Umbilical cord (tissue), 2 donors: ENCODE data around the gene HM13. TPM values are rescaled to one million over a fixed set of nuclear protein-coding genes. Genes with fewer than 3 reads are reported as not detected.
A peak's percentile ranks its signal among the peaks of the same experiment; 100 is the strongest.
"Not testable (repeated sequence)": the region's sequence is repeated elsewhere in the genome, so short reads cannot be mapped to it uniquely, and the experiment has no call there.

Experiments
- DNase-seq: peaks from one replicate; pipeline ENCODE4 v3.0.0-alpha.2; 2015; ENCODE audit warnings: low spot score
- total RNA-seq: library from RNA; depleted of rRNA; stranded (reverse); fragments of >200 nt; gene quantifications from one replicate; pipeline ENCODE4 v1.2.3, GENCODE V29; 2014; ENCODE audit warnings: low replicate concordance; ENCODE audit not compliant: insufficient read depth

Gene HM13
- total RNA-seq, 1 donor from 2014 or later: 42.1 TPM

DNA sequence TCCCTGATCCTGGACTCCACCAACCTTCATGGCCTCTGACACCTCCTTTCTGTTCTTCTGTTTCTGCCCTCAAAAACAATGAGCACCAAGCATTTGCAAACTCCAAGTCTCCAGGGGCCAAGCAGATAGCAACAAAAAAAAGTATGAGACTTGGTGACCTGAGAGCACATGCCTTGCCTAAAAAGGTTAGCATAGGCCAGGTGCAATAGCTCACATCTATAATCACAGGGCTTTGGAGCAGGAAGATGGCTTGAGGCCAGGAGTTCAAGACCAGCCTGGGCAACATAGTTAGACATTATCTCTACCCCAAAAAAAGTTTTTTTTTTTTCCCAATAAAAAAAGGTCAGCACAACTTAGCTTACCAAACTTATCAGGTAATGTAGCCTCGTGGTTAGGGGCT is 13.7 kb upstream of the HM13 start:
- no peak for DNase-seq

DNA sequence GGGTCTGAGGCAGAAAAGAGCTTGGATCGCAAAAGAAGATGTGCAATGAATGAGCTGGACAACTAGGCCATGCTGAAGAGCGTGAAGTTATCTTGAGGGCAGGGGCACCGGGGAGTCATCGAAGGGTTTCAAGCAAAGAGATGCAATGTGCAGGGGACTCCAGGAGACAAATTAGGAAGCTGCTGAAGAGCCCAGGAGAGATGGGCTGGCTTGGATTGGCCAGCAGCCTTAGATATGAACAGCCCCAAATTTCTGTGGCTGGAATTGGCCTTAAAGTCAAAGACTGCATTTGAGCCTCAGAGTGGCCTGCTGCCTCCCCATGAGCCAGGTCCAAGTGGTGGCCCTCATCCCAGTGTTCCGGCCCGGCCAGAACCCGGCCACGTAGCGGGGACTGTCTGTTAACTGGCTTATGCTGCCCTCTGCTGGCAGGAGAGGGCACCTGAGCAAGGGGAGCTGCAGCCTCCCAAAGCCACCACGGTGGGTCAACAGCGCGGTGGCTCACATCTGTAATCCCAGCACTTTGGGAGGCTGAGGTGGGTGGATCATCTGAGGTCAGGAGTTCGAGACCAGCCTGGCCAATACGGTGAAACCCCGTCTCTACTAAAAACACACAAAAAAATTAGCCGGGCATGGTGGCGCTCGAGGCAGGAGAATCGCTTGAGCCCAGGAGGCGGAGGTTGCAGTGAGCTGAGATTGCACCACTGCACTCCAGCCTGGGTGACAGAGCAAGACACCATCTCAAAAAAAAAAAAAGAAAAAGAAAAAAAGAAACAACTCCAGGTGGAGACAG is 11.2 kb upstream of the HM13 start:
- peak; percentile 81 for DNase-seq

DNA sequence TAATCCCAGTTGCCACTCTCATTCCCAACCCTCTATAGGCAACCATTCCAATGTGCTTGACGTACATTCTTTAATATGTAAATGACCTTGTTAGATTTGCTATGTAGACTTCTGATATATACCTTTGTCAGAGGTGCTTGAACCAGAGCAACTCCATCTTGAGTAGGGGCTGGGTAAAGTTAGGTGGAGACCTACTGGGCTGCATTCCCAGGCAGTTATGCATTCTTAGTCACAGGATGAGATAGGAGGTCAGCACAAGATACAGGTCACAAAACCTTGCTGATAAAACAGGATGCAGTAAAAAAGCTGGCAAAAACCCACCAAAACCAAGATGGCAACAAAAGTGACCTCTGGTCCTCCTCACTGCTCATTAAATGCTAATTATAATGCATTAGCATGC is 8.3 kb upstream of the HM13 start:
- DNase-seq: no peak

DNA sequence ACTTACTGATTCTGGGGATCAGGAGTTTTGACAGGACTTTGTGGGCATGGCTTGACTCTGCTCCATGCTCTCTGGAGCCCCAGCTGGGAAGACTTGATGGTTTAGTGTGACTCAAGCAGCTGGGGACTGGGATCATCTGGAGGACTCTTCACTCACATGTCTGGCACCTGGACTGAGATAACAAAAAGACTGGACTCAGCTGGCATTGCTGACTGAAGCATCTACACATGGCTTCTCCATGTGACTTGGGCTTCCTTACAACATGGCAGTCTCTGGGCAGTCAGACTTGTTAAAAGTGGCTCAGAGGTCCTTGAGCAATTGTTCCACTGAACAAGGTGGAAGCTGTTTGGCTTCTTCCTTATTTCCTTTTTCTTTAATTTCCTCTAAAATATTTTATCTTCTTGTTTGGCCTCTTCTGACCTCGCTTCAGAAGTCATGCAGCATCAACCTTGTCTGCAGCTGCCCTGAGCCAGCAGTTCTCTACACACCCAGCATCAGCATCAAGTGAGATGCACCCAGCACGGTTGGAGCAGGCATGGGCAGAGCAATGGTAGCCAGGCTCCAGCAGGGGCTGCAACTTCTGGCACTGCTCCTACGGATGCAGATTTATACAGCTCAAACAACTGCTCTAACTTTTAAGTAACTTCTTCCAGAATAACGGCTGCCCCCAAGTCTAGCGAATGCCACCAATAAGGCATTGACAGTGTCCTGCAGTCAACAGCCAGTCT is 5.6 kb upstream of the HM13 start:
- no peak for DNase-seq

DNA sequence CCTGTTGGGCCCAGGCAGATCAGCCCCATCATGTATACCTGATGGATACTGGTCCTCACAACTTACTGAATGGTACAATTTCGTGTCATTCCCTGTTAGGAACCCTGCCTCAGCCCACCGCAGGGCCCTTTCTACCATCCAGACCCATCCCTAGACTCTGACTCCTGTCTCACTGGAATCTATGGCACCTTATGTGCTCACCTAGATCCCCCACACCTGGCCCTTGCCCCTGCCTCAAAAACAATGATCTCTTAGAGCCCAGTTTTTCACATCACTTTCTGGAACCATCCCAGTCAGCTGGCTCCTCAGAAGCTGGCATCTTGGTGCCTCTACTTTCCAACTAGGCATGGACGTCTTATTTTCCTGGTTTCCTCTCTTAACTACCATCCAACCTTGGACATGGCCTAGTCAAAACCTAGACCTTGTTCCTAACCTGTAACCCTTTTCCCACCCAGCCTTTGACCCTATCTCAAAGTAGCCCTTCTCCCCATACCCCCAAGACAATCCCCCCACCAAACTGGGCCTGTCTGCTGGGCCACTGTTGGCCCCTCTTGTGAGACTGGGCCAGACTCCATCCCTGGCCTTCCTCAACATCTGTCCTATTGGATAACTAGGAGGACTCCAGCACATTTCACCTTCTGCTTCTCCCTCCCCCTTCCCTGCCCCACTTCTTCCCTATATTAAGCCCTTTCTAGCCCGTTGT is 981 bp downstream of the HM13 start:
- no peak for DNase-seq

DNA sequence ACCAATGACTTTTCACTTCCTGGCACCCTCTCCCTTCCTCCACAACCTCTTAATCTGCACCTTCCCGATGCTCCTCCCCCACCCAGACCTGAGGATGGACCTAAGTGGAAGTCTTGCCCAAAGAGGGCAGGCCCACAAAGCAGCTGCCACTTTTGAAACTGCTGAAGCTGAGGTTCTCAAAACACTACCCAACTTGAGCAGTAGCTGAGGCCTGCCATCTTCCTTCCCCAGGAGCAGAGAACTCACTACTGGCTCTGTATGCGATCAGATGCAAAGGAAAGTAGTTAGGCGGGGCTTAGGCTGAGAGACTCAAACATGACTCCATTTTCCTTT is 1.5 kb downstream of the HM13 start:
- no peak for DNase-seq

DNA sequence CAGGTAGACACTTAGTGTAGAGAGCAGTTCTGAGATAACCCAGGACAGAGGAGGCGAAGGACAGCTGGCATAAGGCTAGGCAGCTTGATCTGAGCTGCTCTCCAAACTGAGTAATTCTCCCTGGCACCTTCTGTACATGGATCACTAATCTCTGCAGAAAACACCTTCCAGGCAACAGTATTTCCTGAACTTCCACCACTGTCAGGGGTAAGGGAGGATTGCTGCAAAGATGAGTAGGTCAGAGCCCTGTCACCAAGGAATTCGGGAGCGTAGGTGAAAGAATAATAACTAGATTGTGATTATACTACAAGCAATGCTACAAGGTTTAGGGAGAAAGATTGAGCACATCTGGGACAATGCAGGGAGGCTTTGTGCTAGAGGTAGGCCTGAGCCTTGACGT is 1.9 kb downstream of the HM13 start:
- no peak for DNase-seq

DNA sequence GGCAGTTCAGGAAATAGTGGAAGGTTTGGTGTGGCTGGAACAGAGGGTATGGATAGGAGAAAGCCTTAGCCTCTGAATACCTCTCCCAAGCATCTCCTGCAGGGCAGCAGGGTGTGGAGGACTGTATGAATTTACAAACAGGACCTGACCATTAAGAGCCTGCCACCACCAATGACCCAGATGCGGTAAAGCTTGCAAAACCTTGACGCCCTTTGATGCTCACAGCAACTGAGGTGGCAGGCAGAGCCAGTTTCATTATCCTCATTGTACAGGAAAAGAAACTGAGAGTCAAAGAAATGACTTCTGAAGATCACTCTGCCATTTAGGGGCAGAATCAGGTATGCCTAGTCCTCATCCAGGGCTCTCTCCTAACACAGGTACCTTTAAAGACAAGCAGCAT is 2.4 kb downstream of the HM13 start:
- DNase-seq: no peak

DNA sequence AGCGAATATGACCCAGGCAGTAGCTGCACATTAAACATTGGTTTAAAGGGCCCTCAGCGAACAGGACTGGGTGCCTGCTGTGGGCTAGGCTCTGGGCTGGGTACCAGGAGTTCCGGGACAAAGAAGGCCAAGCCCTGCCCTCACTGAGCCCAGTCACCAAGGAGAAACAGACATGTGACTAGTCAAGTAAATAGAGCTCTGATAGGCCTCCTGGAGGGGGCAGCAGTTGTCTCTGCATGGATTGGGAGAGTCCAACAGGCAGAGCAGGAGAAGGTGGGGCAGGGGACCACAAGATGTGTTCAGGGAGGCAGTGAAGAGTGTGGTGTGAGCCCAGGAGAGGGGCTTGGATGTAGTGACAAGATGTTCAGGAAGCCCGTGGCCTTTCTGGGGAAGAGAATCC is 3.1 kb downstream of the HM13 start:
- DNase-seq: no peak

DNA sequence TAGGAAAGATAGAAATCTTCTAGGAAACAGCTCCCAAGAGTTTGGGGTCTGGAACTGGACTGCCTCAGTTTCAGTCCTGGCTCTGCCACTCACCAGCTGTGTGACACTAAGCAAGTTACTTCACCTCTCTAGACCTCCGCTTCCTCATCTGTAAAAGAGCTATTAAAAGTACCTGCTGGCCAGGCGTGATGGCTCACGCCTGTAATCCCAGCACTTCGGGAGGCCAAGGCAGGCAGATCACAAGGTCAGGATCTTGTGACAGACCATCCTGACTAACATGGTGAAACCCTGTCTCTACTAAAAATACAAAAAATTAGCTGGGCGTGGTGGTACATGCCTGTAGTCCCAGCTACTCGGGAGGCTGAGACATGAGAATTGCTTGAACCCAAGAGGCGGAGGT is 7.0 kb downstream of the HM13 start:
- not testable (repeated sequence) for DNase-seq

DNA sequence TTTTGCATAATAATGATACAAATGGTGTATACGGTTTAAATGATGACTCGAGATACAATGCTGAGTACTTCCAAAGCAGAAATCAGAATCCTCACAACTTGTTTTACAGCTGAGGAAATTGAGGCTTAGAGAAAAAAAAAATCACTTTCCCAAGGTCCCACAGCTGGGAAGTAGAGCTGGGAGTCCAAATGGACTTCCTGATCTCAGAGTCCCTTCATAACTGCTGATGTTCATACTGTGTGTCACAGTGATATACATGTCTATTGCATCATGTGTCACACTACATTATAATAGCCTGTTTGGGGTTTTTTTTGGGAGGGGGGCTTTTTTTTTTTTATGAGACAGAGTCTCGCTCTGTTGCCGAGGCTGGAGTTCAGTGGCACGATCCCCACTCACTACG is 8.5 kb downstream of the HM13 start:
- DNase-seq: no peak

DNA sequence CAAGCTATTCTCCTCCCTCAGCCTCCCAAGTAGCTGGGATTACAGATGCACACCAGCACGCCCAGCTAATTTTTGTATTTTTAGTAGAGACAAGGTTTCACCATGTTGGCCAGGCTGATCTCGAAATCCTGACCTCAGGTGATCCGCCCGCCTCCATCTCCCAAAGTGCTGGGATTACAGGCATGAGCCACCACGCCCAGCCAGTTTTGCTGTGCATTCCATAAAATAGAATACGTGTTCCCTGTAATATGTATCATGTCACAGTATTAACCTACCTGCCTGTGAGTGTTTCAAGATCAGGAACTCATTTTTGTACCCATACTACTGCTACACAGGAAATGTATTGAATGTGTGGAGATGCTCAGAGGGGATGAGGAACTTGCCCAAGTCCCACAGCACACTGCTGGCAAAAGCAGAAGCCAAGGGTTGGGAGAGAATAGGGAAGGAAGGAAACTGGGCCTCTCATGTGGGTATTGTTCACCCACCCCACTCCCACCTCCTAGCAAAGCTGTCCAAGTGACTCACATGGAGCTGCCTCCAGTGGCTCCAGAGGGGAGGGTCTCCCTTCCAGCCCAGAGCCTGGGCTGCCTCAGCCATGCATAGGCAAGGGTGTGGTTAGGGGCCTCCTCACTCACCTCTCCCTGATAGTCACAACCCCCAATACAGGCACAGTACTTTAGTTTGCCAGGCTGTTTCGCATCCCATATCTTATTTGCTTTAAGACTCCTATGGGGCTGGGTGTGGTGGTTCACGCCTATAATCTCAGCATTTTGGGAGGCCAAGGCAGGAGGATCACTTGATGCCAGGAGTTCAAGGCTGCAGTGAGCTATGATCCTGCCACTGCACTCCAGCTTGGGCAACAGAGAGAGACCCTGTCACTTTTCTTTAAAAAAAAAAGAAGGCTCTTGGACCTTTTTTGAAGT is 9.4 kb downstream of the HM13 start:
- peak; percentile 48 for DNase-seq

DNA sequence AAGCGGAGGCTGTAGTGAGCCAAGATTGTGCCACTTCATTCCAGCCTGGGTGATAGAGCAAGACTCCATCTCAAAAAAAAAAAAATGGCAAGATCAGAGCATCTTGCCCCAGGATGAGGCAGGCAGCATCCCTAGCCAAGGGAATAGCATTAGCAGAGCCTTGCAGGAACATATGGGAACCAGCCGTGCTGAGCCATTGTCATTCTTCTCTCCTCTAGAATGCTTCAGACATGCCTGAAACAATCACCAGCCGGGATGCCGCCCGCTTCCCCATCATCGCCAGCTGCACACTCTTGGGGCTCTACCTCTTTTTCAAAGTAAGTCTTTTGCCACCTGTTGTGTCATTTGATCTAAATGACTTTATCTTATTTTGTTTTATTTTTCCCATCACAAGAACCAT is 13.0 kb downstream of the HM13 start:
- DNase-seq: no peak

DNA sequence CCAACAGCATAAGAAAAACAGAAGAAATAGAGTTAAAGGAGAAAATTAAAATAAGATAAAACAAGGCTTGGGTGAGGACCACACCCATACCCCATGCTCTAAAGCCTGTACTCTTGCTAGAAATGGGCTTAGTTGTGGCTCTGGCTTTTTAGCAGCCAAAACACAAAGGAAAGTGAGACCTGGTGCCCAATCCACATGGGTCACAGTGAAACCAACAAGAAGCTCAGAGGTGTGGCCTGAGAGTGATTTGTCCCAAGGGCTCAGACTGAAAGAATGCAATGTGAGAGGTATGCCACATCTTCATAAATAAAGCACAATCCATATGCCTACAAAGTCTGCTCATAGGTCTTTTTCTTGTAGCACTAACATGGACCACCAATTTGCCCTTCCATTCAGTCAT is 21.1 kb downstream of the HM13 start:
- DNase-seq: no peak

DNA sequence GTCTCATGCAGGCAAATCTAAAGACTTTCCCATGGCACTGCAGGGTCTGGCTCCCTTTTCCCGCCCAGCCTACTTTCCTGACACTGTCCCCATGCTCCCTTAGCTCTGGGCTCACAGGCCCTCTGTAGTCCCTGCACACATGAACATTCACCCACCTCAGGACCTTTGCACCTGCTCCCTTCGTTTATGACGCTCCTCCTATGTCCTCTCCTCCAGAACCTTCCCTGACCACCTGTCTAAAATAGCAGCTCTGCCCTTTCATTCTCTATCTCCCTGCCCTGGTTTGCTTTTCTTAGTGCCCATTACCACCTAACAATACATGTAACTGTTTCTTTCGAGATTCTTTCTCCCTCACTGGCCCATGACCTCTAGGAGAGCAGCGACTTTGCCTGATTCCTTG is 22.3 kb downstream of the HM13 start:
- no peak for DNase-seq

DNA sequence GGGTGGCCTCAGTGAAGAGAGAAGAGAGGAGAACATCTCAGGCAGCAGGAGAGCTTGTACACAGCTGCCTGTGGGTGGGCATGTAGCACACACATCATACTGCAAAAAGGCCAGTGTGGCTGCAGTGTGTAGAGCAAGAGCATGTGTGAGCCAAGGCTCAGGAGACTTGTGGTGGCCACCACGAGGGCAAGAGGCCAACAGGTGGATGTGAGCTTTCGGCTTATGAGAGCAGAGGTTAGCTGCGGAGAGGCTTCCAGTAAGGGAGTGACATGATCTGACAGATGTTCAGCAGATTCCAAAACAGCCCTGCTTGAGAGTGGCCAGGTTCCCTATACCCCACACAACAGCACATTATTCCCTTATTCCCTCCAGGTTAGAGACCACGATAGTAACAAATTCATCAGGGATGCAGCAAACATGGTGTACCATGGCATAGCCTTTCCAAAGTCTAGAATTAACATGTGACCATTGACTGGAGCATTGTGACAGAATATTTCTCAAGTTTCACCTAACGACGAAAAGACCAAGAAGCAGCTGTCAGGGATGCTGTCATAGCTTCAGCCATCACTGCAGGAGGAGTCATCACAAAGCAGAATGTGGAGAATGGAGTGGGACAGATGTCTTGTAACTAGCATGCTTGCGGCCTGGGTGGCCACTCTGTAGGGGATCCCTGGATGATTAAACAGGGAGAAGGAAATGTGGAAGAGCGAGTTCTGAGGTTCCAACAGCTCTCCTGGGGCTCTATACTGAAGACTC is 23.1 kb downstream of the HM13 start:
- DNase-seq: no peak

DNA sequence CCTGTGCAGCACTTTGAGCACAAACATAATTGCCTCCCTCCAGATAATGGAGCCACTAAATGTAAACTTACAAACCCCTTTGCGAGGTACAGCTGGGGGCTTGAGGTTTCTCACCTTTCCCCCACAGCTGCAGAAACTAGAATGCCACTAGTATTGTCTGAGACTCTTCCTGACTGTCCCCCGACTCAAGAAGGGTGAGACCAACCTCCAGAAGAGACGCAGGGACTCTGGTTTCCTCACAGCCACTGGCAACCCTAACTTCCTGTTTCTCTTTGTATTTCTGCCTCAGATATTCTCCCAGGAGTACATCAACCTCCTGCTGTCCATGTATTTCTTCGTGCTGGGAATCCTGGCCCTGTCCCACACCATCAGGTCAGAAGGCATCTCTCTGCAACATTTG is 23.6 kb downstream of the HM13 start:
- DNase-seq: no peak

DNA sequence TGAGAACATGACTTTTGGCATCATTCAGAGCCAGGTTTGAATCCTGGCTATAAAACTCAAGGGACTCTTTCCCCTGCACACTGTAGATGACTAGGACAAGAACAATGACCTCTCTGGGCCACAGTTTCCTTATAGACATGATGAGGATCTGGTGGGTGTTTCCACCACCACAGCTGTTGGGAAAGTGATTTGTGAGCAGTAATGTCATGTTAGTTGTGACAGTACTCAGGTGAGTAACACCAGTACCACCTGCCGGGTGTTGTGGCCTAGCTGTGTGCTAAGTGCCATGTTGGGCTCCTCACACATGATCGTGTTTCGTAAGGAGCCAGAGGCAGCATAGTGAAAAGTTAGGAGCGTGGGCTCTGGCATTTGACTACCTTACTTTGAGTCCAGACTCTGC is 24.1 kb downstream of the HM13 start:
- no peak for DNase-seq

DNA sequence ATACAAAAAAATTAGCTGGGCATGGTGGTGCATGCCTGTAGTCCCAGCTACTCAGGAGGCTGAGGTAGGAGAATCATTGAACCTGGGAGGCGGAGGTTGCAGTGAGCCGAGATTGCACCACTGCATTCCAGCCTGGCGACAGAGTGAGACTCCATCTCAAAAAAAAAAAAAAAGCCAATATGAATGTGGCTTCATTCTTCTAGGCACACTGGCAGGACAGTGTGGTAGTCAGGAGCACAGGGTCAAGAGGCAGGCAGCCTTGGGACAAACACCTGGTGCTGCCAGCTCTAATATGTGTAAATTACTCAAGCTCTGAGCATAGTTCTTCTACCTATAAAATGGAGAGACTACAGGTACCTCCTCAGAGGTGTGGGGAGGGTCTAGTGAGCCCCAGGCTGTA is 25.4 kb downstream of the HM13 start:
- DNase-seq: not testable (repeated sequence)

DNA sequence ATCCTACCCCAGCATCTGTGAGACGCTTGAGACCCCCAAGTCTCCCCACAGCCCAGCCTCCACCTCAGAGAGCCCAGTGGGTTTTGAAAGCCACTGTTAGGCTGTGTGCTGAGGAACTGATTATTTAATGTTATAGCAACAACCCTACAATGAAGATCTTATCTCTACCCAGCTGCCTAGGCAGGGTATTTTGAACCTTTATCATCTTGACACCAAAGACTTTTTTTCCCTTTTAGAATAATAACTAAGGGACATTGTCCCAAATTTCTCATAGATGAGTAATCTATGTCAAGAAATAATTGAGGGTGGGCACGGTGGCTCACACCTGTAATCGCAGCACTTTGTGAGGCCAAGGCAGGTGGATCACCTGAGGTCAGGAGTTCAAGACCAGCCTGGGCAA is 26.2 kb downstream of the HM13 start:
- DNase-seq: no peak

DNA sequence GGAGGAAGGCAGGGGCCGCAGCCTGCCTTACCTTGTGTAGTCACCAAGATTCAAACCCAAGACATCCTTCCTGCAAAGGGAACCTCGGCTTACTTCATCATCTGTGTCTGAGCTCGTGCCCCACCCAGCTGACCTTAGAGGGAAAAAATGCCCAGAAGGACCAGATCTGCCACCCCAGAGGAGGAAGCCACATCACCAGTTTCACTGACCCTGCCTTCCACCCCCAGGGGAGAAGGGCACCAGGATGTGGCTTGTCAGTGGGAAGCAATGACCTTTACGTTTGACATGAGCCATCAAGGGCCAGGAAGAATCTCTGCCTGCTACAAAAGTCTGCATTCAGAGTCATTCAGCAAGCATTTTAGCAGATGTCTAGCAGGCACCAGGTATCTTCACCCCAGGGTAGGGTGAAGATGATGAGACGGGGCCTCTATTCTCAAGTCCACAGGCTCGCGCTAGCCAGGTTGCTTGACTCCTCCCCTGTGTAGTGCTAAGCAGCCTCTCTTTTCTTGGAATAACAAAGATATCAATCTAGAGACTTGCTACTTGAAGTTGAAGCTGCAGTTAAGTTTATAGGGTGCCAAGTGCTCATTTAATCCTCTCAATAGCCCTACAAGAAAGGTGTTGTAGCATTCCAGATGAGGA is 28.1 kb downstream of the HM13 start:
- DNase-seq: no peak
